Measurements from ENCODE around the gene CHD1.

CHD1 gene

DNA sequence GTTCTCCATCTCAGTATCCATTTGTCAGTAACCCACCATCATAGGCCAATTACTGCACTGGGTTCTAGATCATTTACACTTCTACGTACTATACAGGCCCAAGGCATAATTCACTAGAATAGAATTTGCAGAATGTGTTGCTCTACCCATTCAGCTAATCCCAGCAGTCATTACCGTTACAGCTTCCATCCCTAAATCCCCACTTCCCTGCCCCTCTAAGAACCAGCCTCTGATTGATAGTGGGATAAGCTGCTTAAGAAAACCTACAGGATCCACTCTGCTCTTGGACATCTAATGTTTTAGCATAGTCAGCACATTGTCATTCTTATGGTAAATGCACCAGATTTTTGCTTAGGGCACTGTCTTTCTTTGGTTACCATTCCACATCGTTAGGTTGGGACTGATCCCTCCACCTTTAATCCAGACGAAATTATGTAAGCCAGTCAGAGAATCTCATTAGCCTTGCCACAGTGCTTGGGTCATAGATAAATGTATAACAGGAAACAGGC lies 39.3 kb upstream of the CHD1 start:
- Histone ChIP-seq H3F3A (ENCODE audit: insufficient read depth) (no peaks in the 10 kb centered on the region), H4K20me1 (ENCODE audit: low read depth, low read length) (no peaks in the 10 kb centered on the region; the same call in 1 of the 2 replicates), H3K9ac (ENCODE audit: low read length) (no peak overlapping the region), H3K9me2 (replicated peaks; ENCODE audit: insufficient read depth, low read length) (no peaks in the 10 kb centered on the region), H3K79me2 (ENCODE audit: insufficient read depth, low read length) (no peaks in the 10 kb centered on the region), H3K9me3 (ENCODE audit: insufficient read depth, low read length) (no peaks in the 10 kb centered on the region), H3K4me2 (ENCODE audit: low read depth, low read length, poor library complexity, severe bottlenecking) (no peak overlapping the region), H3K36me3 (ENCODE audit: low read length) (no peaks in the 10 kb centered on the region), H3K4me3 (ENCODE audit: insufficient read depth, low read length, poor library complexity, severe bottlenecking) (no peak overlapping the region), H2AFZ (ENCODE audit: low read depth, low read length, severe bottlenecking) (no peak overlapping the region), H3K27me3 (ENCODE audit: low read length) (no peaks in the 10 kb centered on the region), H3K27ac (ENCODE audit: low read depth, low read length) (no peak overlapping the region)
- no peak for TF ChIP-seq CTCF (IDR thresholded peaks at IDR 0.05; ENCODE audit: insufficient read depth, low read length, poor library complexity, severe bottlenecking)
- no peak for TF ChIP-seq EZH2phosphoT487 (conservative IDR thresholded peaks at IDR 0.05; ENCODE audit: low read length)

GRCh38 chr5:98965226-98965625 lies 36.4 kb upstream of the CHD1 start:
- Histone ChIP-seq H3K9me2 (replicated peaks; ENCODE audit: insufficient read depth, low read length) (no peaks in the 10 kb centered on the region), H3K79me2 (ENCODE audit: insufficient read depth, low read length) (no peaks in the 10 kb centered on the region), H2AFZ (ENCODE audit: low read depth, low read length, severe bottlenecking) (no peak overlapping the region), H3K9me3 (ENCODE audit: insufficient read depth, low read length) (no peaks in the 10 kb centered on the region), H3F3A (ENCODE audit: insufficient read depth) (no peaks in the 10 kb centered on the region), H4K20me1 (ENCODE audit: low read depth, low read length) (no peaks in the 10 kb centered on the region), H3K27me3 (ENCODE audit: low read length) (no peaks in the 10 kb centered on the region), H3K36me3 (ENCODE audit: low read length) (no peaks in the 10 kb centered on the region), H3K27ac (ENCODE audit: low read depth, low read length) (no peak overlapping the region), H3K4me2 (ENCODE audit: low read depth, low read length, poor library complexity, severe bottlenecking) (no peak overlapping the region), H3K4me3 (ENCODE audit: insufficient read depth, low read length, poor library complexity, severe bottlenecking) (no peak overlapping the region), H3K9ac (ENCODE audit: low read length) (no peak overlapping the region)
- no peak for TF ChIP-seq EZH2phosphoT487 (conservative IDR thresholded peaks at IDR 0.05; ENCODE audit: low read length)
- TF ChIP-seq CTCF (IDR thresholded peaks at IDR 0.05; ENCODE audit: insufficient read depth, low read length, poor library complexity, severe bottlenecking): no peak

GRCh38 chr5:98964621-98965020 lies 35.8 kb upstream of the CHD1 start:
- no peaks in the 10 kb centered on the region for H3F3A ChIP-seq (ENCODE audit: insufficient read depth)
- H3K9ac ChIP-seq (ENCODE audit: low read length): no peak overlapping the region
- H4K20me1 ChIP-seq (ENCODE audit: low read depth, low read length): no peaks in the 10 kb centered on the region
- no peaks in the 10 kb centered on the region for H3K9me2 ChIP-seq (replicated peaks; ENCODE audit: insufficient read depth, low read length)
- TF ChIP-seq CTCF (IDR thresholded peaks at IDR 0.05; ENCODE audit: insufficient read depth, low read length, poor library complexity, severe bottlenecking) (no peak), EZH2phosphoT487 (conservative IDR thresholded peaks at IDR 0.05; ENCODE audit: low read length) (no peak)
- H3K4me3 ChIP-seq (ENCODE audit: insufficient read depth, low read length, poor library complexity, severe bottlenecking): no peak overlapping the region
- no peaks in the 10 kb centered on the region for H3K9me3 ChIP-seq (ENCODE audit: insufficient read depth, low read length)
- H3K79me2 ChIP-seq (ENCODE audit: insufficient read depth, low read length): no peaks in the 10 kb centered on the region
- H3K4me2 ChIP-seq (ENCODE audit: low read depth, low read length, poor library complexity, severe bottlenecking): no peak overlapping the region
- no peak overlapping the region for H2AFZ ChIP-seq (ENCODE audit: low read depth, low read length, severe bottlenecking)
- no peaks in the 10 kb centered on the region for H3K27me3 ChIP-seq (ENCODE audit: low read length)
- H3K36me3 ChIP-seq (ENCODE audit: low read length): no peaks in the 10 kb centered on the region
- H3K27ac ChIP-seq (ENCODE audit: low read depth, low read length): no peak overlapping the region

Data from SU-DHL-6 (cell line).